H9 (cell line): Measurements from ENCODE around the gene TNIP2. TPM values are rescaled to one million over a fixed set of nuclear protein-coding genes. Genes with fewer than 3 reads are reported as not detected.

Experiments
- DNase-seq: peaks from one replicate; pipeline ENCODE4 v3.0.0-alpha.2; 2017
- H2AFZ ChIP-seq: one replicate; pipeline ENCODE4 v1.6.1; 2013; ENCODE audit warnings: mild to moderate bottlenecking, low read length, control low read depth, moderate library complexity
- H2AK5ac ChIP-seq: 2 replicates; pipeline ENCODE4 v1.6.1; 2013; ENCODE audit warnings: low read length, control low read depth, mixed read lengths; ENCODE audit not compliant: insufficient read length
- H2BK120ac ChIP-seq: one replicate; pipeline ENCODE4 v1.6.1; 2013; ENCODE audit warnings: low read depth, mild to moderate bottlenecking, low read length, control low read depth, inconsistent platforms; ENCODE audit not compliant: poor library complexity, severe bottlenecking
- H2BK12ac ChIP-seq: 2 replicates; pipeline ENCODE4 v1.6.1; 2013; ENCODE audit warnings: low read length, control low read depth, mixed read lengths, low read depth; ENCODE audit not compliant: insufficient read length
- H2BK15ac ChIP-seq: 2 replicates; pipeline ENCODE4 v1.6.1; 2013; ENCODE audit warnings: low read depth, low read length, control low read depth
- H2BK20ac ChIP-seq: one replicate; pipeline ENCODE4 v1.6.1; 2013; ENCODE audit warnings: low read depth, mild to moderate bottlenecking, low read length, control low read depth, inconsistent platforms; ENCODE audit not compliant: poor library complexity, severe bottlenecking
- H2BK5ac ChIP-seq: 2 replicates; pipeline ENCODE4 v1.6.1; 2013; ENCODE audit warnings: low read length, control low read depth, mixed read lengths; ENCODE audit not compliant: insufficient read length
- H3K14ac ChIP-seq: 2 replicates; pipeline ENCODE4 v1.6.1; 2013; ENCODE audit warnings: low read length, control low read depth; ENCODE audit not compliant: insufficient read depth
- H3K18ac ChIP-seq: 2 replicates; pipeline ENCODE4 v1.6.1; 2013; ENCODE audit warnings: low read depth, mild to moderate bottlenecking, mixed read lengths, low read length, control low read depth; ENCODE audit not compliant: insufficient read length
- H3K23ac ChIP-seq: 2 replicates; pipeline ENCODE4 v1.6.1; 2013; ENCODE audit warnings: low read length, control low read depth, mixed read lengths, low read depth; ENCODE audit not compliant: insufficient read length
- H3K23me2 ChIP-seq: 2 replicates; pipeline ENCODE4 v1.6.1; 2013; ENCODE audit warnings: low read depth, mild to moderate bottlenecking, mixed read lengths, low read length, control low read depth; ENCODE audit not compliant: insufficient read length, poor library complexity, severe bottlenecking
- H3K27ac ChIP-seq: 2 replicates; pipeline ENCODE4 v1.5.1; 2013; ENCODE audit warnings: low read length, control low read depth, mixed read lengths, low read depth; ENCODE audit not compliant: insufficient read length
- H3K27me3 ChIP-seq: 2 replicates; pipeline ENCODE4 v1.6.1; 2013; ENCODE audit warnings: low read length, control low read depth, inconsistent platforms; ENCODE audit not compliant: insufficient read depth
- H3K4ac ChIP-seq: 2 replicates; pipeline ENCODE4 v1.6.1; 2013; ENCODE audit warnings: low read depth, mild to moderate bottlenecking, control low read depth, inconsistent platforms, low read length, moderate library complexity
- H3K4me1 ChIP-seq: 2 replicates; pipeline ENCODE4 v1.6.1; 2013; ENCODE audit warnings: low read length, control low read depth, inconsistent platforms; ENCODE audit not compliant: insufficient read depth
- H3K4me2 ChIP-seq: 2 replicates; pipeline ENCODE4 v1.6.1; 2013; ENCODE audit warnings: low read length, control low read depth, mixed read lengths; ENCODE audit not compliant: insufficient read length, insufficient read depth
- H3K56ac ChIP-seq: 2 replicates; pipeline ENCODE4 v1.6.1; 2013; ENCODE audit warnings: low read depth, mild to moderate bottlenecking, mixed read lengths, low read length, control low read depth; ENCODE audit not compliant: insufficient read length
- H3K79me1 ChIP-seq: 2 replicates; pipeline ENCODE4 v1.6.1; 2013; ENCODE audit warnings: low read depth, mild to moderate bottlenecking, moderate library complexity, low read length, control low read depth, inconsistent platforms; ENCODE audit not compliant: insufficient read depth, poor library complexity, severe bottlenecking
- H3K79me2 ChIP-seq: 2 replicates; pipeline ENCODE4 v1.6.1; 2013; ENCODE audit warnings: low read length, control low read depth, inconsistent platforms; ENCODE audit not compliant: insufficient read depth
- H3K9ac ChIP-seq: 2 replicates; pipeline ENCODE4 v1.6.1; 2013; ENCODE audit warnings: low read length, control low read depth, mixed read lengths; ENCODE audit not compliant: insufficient read length; ENCODE audit errors: extremely low read depth
- H3K9me3 ChIP-seq: one replicate; pipeline ENCODE4 v1.6.1; 2013; ENCODE audit warnings: low read depth, low read length, inconsistent platforms; ENCODE audit not compliant: control insufficient read depth
- H3T11ph ChIP-seq: one replicate; pipeline ENCODE4 v1.6.1; 2013; ENCODE audit warnings: mild to moderate bottlenecking, low read length, control low read depth, inconsistent platforms
- H4K20me1 ChIP-seq: one replicate; pipeline ENCODE4 v1.6.1; 2013; ENCODE audit not compliant: control insufficient read depth, insufficient read length, insufficient read depth
- H4K5ac ChIP-seq: 2 replicates; pipeline ENCODE4 v1.6.1; 2013; ENCODE audit warnings: low read depth, mild to moderate bottlenecking, mixed read lengths, low read length, control low read depth; ENCODE audit not compliant: insufficient read length
- H4K8ac ChIP-seq: replicated peaks from 2 replicates; pipeline ENCODE4 v1.6.1; 2013; ENCODE audit warnings: low read length, control low read depth, mixed read lengths, low read depth; ENCODE audit not compliant: insufficient read length
- H4K91ac ChIP-seq: 2 replicates; pipeline ENCODE4 v1.6.1; 2013; ENCODE audit warnings: low read depth, mild to moderate bottlenecking, moderate library complexity, mixed read lengths, low read length, control low read depth; ENCODE audit not compliant: insufficient read length
- H3K27ac Mint-ChIP-seq, 3 experiments: 2 replicates in 2 of 3; 3 replicates in 1 of 3; pipeline ENCODE4 v1.8.0; 2020 to 2021; ENCODE audit warnings: mixed read lengths in 3 of 3, mild to moderate bottlenecking in 1 of 3, moderate library complexity in 1 of 3
- H3K27me3 Mint-ChIP-seq: 2 replicates; pipeline ENCODE4 v1.8.0; 2021; ENCODE audit warnings: low read depth, mild to moderate bottlenecking, moderate library complexity, mixed read lengths
- H3K36me3 Mint-ChIP-seq, 3 experiments: 2 replicates in 2 of 3; 3 replicates in 1 of 3; pipeline ENCODE4 v1.8.0; 2020 to 2021; ENCODE audit warnings: low read depth in 3 of 3, mixed read lengths in 3 of 3; ENCODE audit not compliant: insufficient read depth in 1 of 3
- H3K4me1 Mint-ChIP-seq, 2 experiments: 2 replicates each; pipeline ENCODE4 v1.8.0; 2020; ENCODE audit warnings: mixed read lengths in 2 of 2
- H3K4me3 Mint-ChIP-seq, 2 experiments: 2 replicates in 1 of 2; 3 replicates in 1 of 2; pipeline ENCODE4 v1.8.0; 2020 to 2021; ENCODE audit warnings: mild to moderate bottlenecking in 2 of 2, mixed read lengths in 2 of 2, moderate library complexity in 1 of 2
- H3K9me3 Mint-ChIP-seq, 2 experiments: 2 replicates in 1 of 2; 3 replicates in 1 of 2; pipeline ENCODE4 v1.8.0; 2020; ENCODE audit warnings: mild to moderate bottlenecking in 2 of 2, mixed read lengths in 2 of 2, moderate library complexity in 1 of 2
- CTCF ChIP-seq: fragments of 200-600 bp; sonication (generic); conservative IDR thresholded peaks from 3 replicates; pipeline ENCODE4 v1.8.0; 2021; ENCODE audit warnings: antibody characterized with exemption, mild to moderate bottlenecking
- WGBS: extraction: QIAGEN DNeasy Blood & Tissue Kit; methylation state at CpG from one replicate; pipeline ENCODE4 v1.1.7; 2013; ENCODE audit warnings: missing lambda C conversion rate, low lambda C conversion rate, mixed read lengths; ENCODE audit not compliant: insufficient read length; ENCODE audit errors: extremely low coverage; 5-methylcytosine and 5-hydroxymethylcytosine counted together
- total RNA-seq: library from RNA; stranded (reverse); gene quantifications from 2 replicates; pipeline ENCODE4 v1.2.1, GENCODE V29; 2021

The TNIP2 gene
- total RNA-seq, 1 experiment from 2014 or later, result 44.7 TPM

GRCh38 chr4:2762048-2762447, 5.9 kb upstream of the TNIP2 start:
- peaks cover 2% of the 10 kb centered on the region for H3K27me3 Mint-ChIP-seq
- Histone ChIP-seq H3K23me2 (no peaks in the 10 kb centered on the region), H2BK20ac (no peak overlapping the region)

More at GRCh38 chr4:2762048-2762447, 5.9 kb upstream of the TNIP2 start:
- Histone ChIP-seq H3K27me3 (no peaks in the 10 kb centered on the region), H3K9ac (no peak overlapping the region), H3K23ac (no peak overlapping the region), H3K14ac (no peak overlapping the region), H3K4me2 (no peak overlapping the region), H2BK120ac (no peak overlapping the region), H3K4me1 (no peaks in the 10 kb centered on the region), H2AK5ac (no peak overlapping the region), H3K56ac (no peak overlapping the region), H4K8ac (no peak overlapping the region), H4K91ac (no peak overlapping the region), H3K79me2 (no peaks in the 10 kb centered on the region), H2BK5ac (no peak overlapping the region), H2BK15ac (no peak overlapping the region), H3K18ac (no peak overlapping the region), H2AFZ (no peak overlapping the region), H4K5ac (no peak overlapping the region), H3K4ac (no peak overlapping the region), H4K20me1 (no peaks in the 10 kb centered on the region), H3K79me1 (no peaks in the 10 kb centered on the region), H3K27ac (no peak overlapping the region), H3T11ph (no peak overlapping the region), H2BK12ac (no peak overlapping the region), H3K9me3 (no peaks in the 10 kb centered on the region)
- WGBS, result no CpG with 5 or more reads among the region's 5 CpGs
- Mint-ChIP-seq H3K4me3 (no peak overlapping the region; a peak in 1 of 5 replicates), H3K27ac (no peak overlapping the region), H3K36me3 (peaks cover 0 to 11% (median 9%) of the 10 kb centered on the region in 3 experiments; a peak in 4 of 7 replicates), H3K9me3 (peaks cover 12 to 19% of the 10 kb centered on the region in 2 experiments; a peak in 4 of 5 replicates), H3K4me1 (peaks cover 12 to 22% of the 10 kb centered on the region in 2 experiments)
- TF ChIP-seq CTCF, result no peak
- DNase-seq, result no peak
